ENCODE measurements around the gene IDH1. TPM values are rescaled to one million over a fixed set of nuclear protein-coding genes. Genes with fewer than 3 reads are reported as not detected.
A peak's percentile ranks its signal among the peaks of the same experiment; 100 is the strongest.

IDH1 gene
- total RNA-seq, 1 experiment from 2014 or later = 73.6 TPM

- Histone ChIP-seq H3K36me3 (ENCODE audit: low read depth, low read length) (peaks cover 34% of the 10 kb centered on the region; the same call in 1 of the 2 replicates), H2AFZ (ENCODE audit: low read length) (no peak overlapping the region), H3K4me3 (ENCODE audit: low read length) (no peak overlapping the region), H3K27ac (ENCODE audit: low read length) (no peak overlapping the region), H3K79me2 (ENCODE audit: low read length) (peaks cover 15% of the 10 kb centered on the region), H3K4me1 (ENCODE audit: insufficient read depth, low read length) (peaks cover 24% of the 10 kb centered on the region), H3K4me2 (ENCODE audit: low read length) (0 out of 2 replicates have a peak overlapping the region, but pooled peaks have one; percentile 11), H3K9ac (ENCODE audit: low read length) (no peak overlapping the region), H4K20me1 (ENCODE audit: low read length) (no peaks in the 10 kb centered on the region), H3K9me2 (replicated peaks; ENCODE audit: low read length) (no peaks in the 10 kb centered on the region), H3F3A (ENCODE audit: low read length, unreplicated experiment) (no peaks in the 10 kb centered on the region), H3K9me3 (ENCODE audit: low read length) (no peaks in the 10 kb centered on the region), H3K27me3 (ENCODE audit: low read length) (no peaks in the 10 kb centered on the region)
- ChIA-PET CTCF (no interaction called here), POLR2A (ENCODE audit: unreplicated experiment) (no interaction called here)
- no peak for DNase-seq
- TF ChIP-seq CTCF (conservative IDR thresholded peaks at IDR 0.05; ENCODE audit: low read depth, low read length) (no peak), EZH2 (IDR thresholded peaks at IDR 0.05; ENCODE audit: low read length, unreplicated experiment) (no peak), EZH2phosphoT487 (IDR thresholded peaks at IDR 0.05; ENCODE audit: borderline replicate concordance, low read length) (no peak)
- intact Hi-C loops (cut with micrococcal nuclease) = no loop called here
- BruUV-seq (replicated peaks) = no TSS peak
- no peak for ATAC-seq
Observed at GRCh38 chr2:208251098-208251497, 3.8 kb downstream of the IDH1 start.

GRCh38 chr2:208250388-208250787 lies 4.5 kb downstream of the IDH1 start:
- ATAC-seq (no peak), DNase-seq (peak; percentile 51)
- no peaks in the 10 kb centered on the region for H3F3A ChIP-seq (ENCODE audit: low read length, unreplicated experiment)
- no peak for TF ChIP-seq EZH2 (IDR thresholded peaks at IDR 0.05; ENCODE audit: low read length, unreplicated experiment)
- TF ChIP-seq EZH2phosphoT487 (IDR thresholded peaks at IDR 0.05; ENCODE audit: borderline replicate concordance, low read length) = no peak
- intact Hi-C loops (cut with micrococcal nuclease) = no loop called here
- H3K4me1 ChIP-seq (ENCODE audit: insufficient read depth, low read length) = peaks cover 24% of the 10 kb centered on the region
- H3K9me3 ChIP-seq (ENCODE audit: low read length) = no peaks in the 10 kb centered on the region
- H3K79me2 ChIP-seq (ENCODE audit: low read length) = peaks cover 15% of the 10 kb centered on the region
- no peak overlapping the region for H2AFZ ChIP-seq (ENCODE audit: low read length)
- H3K9ac ChIP-seq (ENCODE audit: low read length) = no peak overlapping the region
- no peaks in the 10 kb centered on the region for H4K20me1 ChIP-seq (ENCODE audit: low read length)
- no TSS peak for BruUV-seq (replicated peaks)
- no peak overlapping the region for H3K27ac ChIP-seq (ENCODE audit: low read length)
- ChIA-PET CTCF (no interaction called here), POLR2A (ENCODE audit: unreplicated experiment) (no interaction called here)
- peaks cover 34% of the 10 kb centered on the region; the same call in 1 of the 2 replicates for H3K36me3 ChIP-seq (ENCODE audit: low read depth, low read length)
- no peak overlapping the region for H3K4me3 ChIP-seq (ENCODE audit: low read length)
- H3K9me2 ChIP-seq (replicated peaks; ENCODE audit: low read length) = no peaks in the 10 kb centered on the region
- no peaks in the 10 kb centered on the region for H3K27me3 ChIP-seq (ENCODE audit: low read length)
- H3K4me2 ChIP-seq (ENCODE audit: low read length) = 0 out of 2 replicates have a peak overlapping the region, but pooled peaks have one; percentile 11

- peaks cover 15% of the 10 kb centered on the region for H3K79me2 ChIP-seq (ENCODE audit: low read length)
- TF ChIP-seq EZH2 (IDR thresholded peaks at IDR 0.05; ENCODE audit: low read length, unreplicated experiment) = no peak
- TF ChIP-seq EZH2phosphoT487 (IDR thresholded peaks at IDR 0.05; ENCODE audit: borderline replicate concordance, low read length) = no peak
- TF ChIP-seq CTCF (conservative IDR thresholded peaks at IDR 0.05; ENCODE audit: low read depth, low read length) = no peak
- intact Hi-C loops (cut with micrococcal nuclease) = no loop called here
- ATAC-seq = no peak
- H3K9me2 ChIP-seq (replicated peaks; ENCODE audit: low read length) = no peaks in the 10 kb centered on the region
- no peaks in the 10 kb centered on the region for H3K9me3 ChIP-seq (ENCODE audit: low read length)
- H3K4me3 ChIP-seq (ENCODE audit: low read length) = no peak overlapping the region
- H2AFZ ChIP-seq (ENCODE audit: low read length) = no peak overlapping the region
- ChIA-PET CTCF (no interaction called here), POLR2A (ENCODE audit: unreplicated experiment) (no interaction called here)
- H3K4me2 ChIP-seq (ENCODE audit: low read length) = no peak overlapping the region
- H3K4me1 ChIP-seq (ENCODE audit: insufficient read depth, low read length) = peaks cover 29% of the 10 kb centered on the region
- H3K9ac ChIP-seq (ENCODE audit: low read length) = no peak overlapping the region
- H3F3A ChIP-seq (ENCODE audit: low read length, unreplicated experiment) = no peaks in the 10 kb centered on the region
- no peak for DNase-seq
- no TSS peak for BruUV-seq (replicated peaks)
- H3K27me3 ChIP-seq (ENCODE audit: low read length) = no peaks in the 10 kb centered on the region
- no peak overlapping the region for H3K27ac ChIP-seq (ENCODE audit: low read length)
- peaks cover 38% of the 10 kb centered on the region; the same call in 1 of the 2 replicates for H3K36me3 ChIP-seq (ENCODE audit: low read depth, low read length)
- H4K20me1 ChIP-seq (ENCODE audit: low read length) = no peaks in the 10 kb centered on the region; the same call in 1 of the 2 replicates
Observed at GRCh38 chr2:208249296-208249695, 5.6 kb downstream of the IDH1 start.
